ENCODE results near the gene ZNF747. TPM values are rescaled to one million over a fixed set of nuclear protein-coding genes. Genes with fewer than 3 reads are reported as not detected.

The ZNF747 gene
- total RNA-seq = 21.5 and 25.1 TPM in 2 replicates

GRCh38 chr16:30534368-30535105 lies at the start of gene ZNF747:
Gene ZNF747 (minus strand): TSS chr16:30534858. CDS start chr16:30534679, 179 bp downstream.

GRCh38 chr16:30571445-30572322 lies 37.0 kb upstream of the ZNF747 start, which contains the start of gene ZNF688:
Gene ZNF688 (minus strand): TSS chr16:30571714. CDS start chr16:30571629, 85 bp downstream.

DNA sequence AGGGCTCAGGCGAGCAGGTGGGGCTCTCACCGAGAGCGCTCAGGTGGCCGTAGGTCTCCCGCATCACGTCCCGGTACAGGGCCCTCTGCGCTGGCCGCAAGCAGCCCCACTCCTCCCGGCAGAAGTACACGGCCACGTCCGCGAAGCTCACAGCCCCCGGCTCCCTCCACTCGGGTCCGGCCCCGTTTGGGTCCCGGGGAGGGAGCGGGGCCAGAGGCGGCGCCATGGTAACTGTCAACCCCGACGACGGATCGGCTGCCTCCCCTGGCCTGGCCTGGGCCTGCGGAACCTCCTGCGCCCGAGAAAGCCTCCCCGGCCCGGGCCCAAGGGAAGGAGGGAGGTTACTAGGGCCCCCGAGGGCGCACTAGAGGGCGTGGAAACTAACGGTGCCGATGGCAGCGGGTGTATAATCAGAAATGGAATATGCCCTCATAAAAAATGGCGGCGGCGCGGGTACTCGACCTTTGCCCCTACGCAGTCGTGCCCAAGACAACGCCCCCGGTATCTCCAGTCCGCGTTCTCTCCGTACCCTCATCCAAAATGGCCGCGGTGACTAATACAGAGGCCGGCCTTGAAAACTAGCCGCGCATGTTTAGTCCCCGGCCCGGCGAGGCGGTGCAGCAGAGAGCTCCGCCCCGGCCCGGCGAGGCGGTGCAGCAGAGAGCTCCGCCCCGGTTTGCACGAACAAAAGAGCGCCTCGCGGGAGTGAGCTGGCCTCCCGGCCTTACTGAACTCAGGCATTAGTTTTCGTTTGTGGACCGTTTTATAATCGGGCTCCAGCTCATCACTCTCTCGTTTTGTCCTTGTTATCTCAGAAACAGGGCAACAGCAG lies 23.5 kb upstream of the ZNF747 start, which contains the start of gene ZNF764:
Gene ZNF764 (minus strand): TSS at position 418 of the 832 bp plus-strand sequence. CDS start 192 bp downstream, at position 226.

GRCh38 chr16:30526137-30526822 lies 8.4 kb downstream of the ZNF747 start, which contains the start of gene ZNF768:
Gene ZNF768 (minus strand): TSS chr16:30526566. CDS start chr16:30526413, 153 bp downstream.

Small RNA genes within 50 kb of the gene (small RNA-seq; reads per million reads assigned to genes)
- gene MIR4518 (not detected), gene RNU7-61P (0.98 reads per million, percentile 55 among the genes with 10 or more reads in this experiment)

Other genes starting within 250 kb of the ZNF747 start
- gene CD2BP2, start 179.6 kb downstream of the ZNF747 start, total RNA-seq = 37.5 and 38.1 TPM in 2 replicates
- gene TBC1D10B, start 164.4 kb downstream of the ZNF747 start, total RNA-seq = 31.7 and 39.7 TPM in 2 replicates
- gene MYL11, start 160.1 kb downstream of the ZNF747 start, total RNA-seq = not detected in 2 replicates
- 0.39 TPM in 1 of 2 replicates, not detected in the other for gene SEPTIN1, start 152.3 kb downstream of the ZNF747 start, total RNA-seq
- gene ZNF48, start 139.4 kb downstream of the ZNF747 start, total RNA-seq = 6.7 and 8.4 TPM in 2 replicates
- gene ZNF771, start 127.3 kb downstream of the ZNF747 start, total RNA-seq = 7.1 and 11.8 TPM in 2 replicates
- 13.0 and 15.4 TPM in 2 replicates for gene DCTPP1, start 104.8 kb downstream of the ZNF747 start, total RNA-seq
- 7.4 and 8.6 TPM in 2 replicates for gene SEPHS2, start 89.0 kb downstream of the ZNF747 start, total RNA-seq
- not detected in 2 replicates for gene ITGAL, start 62.1 kb downstream of the ZNF747 start, total RNA-seq
- gene ZNF768, start 8.3 kb downstream of the ZNF747 start, total RNA-seq = 28.7 and 36.7 TPM in 2 replicates
- gene ZNF764, start 23.5 kb upstream of the ZNF747 start, total RNA-seq = 6.6 and 7.5 TPM in 2 replicates
- gene ZNF688, start 36.9 kb upstream of the ZNF747 start, total RNA-seq = 5.1 and 14.5 TPM in 2 replicates
- 9.2 and 14.1 TPM in 2 replicates for gene ZNF785, start 50.8 kb upstream of the ZNF747 start, total RNA-seq
- 5.9 and 10.7 TPM in 2 replicates for gene ZNF689, start 75.5 kb upstream of the ZNF747 start, total RNA-seq
- gene PRR14, start 116.1 kb upstream of the ZNF747 start, total RNA-seq = 7.9 and 11.3 TPM in 2 replicates
- gene FBRS, start 123.6 kb upstream of the ZNF747 start, total RNA-seq = 31.6 and 47.1 TPM in 2 replicates
- 25.1 and 38.8 TPM in 2 replicates for gene SRCAP, start 164.3 kb upstream of the ZNF747 start, total RNA-seq
- gene PHKG2, start 213.6 kb upstream of the ZNF747 start, total RNA-seq = 28.4 and 30.2 TPM in 2 replicates
- gene CFAP119, start 227.2 kb upstream of the ZNF747 start, total RNA-seq = 2.7 and 3.0 TPM in 2 replicates
- gene RNF40, start 227.5 kb upstream of the ZNF747 start, total RNA-seq = 67.5 and 76.0 TPM in 2 replicates